ENCODE data around the gene PIK3R5.

DNA sequence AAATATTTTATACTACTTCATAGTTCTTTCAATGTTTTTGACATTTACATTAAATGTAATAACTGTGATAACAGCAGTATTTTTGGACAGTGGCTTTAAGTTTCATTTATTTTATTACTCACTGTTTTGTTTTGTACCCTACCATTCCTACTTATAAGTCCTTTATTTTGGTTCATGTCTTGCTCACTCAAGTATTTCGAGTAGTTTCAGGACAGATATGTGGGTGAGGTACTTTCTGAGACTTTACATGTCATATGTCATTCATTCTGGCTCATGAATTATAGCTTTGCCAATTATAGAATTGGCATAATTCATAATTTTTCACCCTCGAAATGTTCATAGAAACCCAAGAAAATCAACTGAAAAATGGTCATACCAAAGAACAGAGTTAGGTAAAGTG lies 44.4 kb downstream of the PIK3R5 start:
- no peak for TF ChIP-seq POLR2A (IDR thresholded peaks at IDR 0.05; ENCODE audit: low read length)
- TF ChIP-seq GATA1 (IDR thresholded peaks at IDR 0.05; ENCODE audit: low read depth, low read length), result no peak

Measured in erythroblast (primary cell).